HCT116 (cell line): Measurements from ENCODE around the gene HMG20A. TPM values are rescaled to one million over a fixed set of nuclear protein-coding genes. Genes with fewer than 3 reads are reported as not detected.

Source experiments
- ATAC-seq: fragments of 200-7000 bp; cut with Tn5 transposase; 2 replicates; pipeline ENCODE4 v1.9.1; 2020; ENCODE audit warnings: mild to moderate bottlenecking, moderate library complexity
- BruUV-seq: library from RNA; stranded (reverse); fragments of 400-500 nt; replicated peaks from 2 replicates; lab custom pipeline; 2021; lab: Mats Ljungman, UMichigan
- CTCF ChIA-PET: fragments of 300-600 bp; sonication (Branson Sonifier 250); formaldehyde crosslinking; loops from one replicate; lab custom pipeline; 2021; ENCODE audit warnings: antibody characterized with exemption; lab: Charles Lee
- POLR2A ChIA-PET: fragments of 300-600, 350-600 bp; sonication (Branson Sonifier 250); formaldehyde crosslinking; loops from one replicate; lab custom pipeline; 2021; ENCODE audit warnings: antibody characterized with exemption; lab: Charles Lee
- RAD21 ChIA-PET, 2 experiments: fragments of 300-600 bp; sonication (Branson Sonifier 250); formaldehyde crosslinking; loops; one replicate each; lab custom pipeline; 2023; ENCODE audit warnings: low total read pairs in 2 of 2; ENCODE audit not compliant: uncharacterized antibody in 2 of 2, unreplicated experiment in 2 of 2, low non-redundant PET in 1 of 2; lab: Charles Lee
- DNase-seq: peaks from one replicate; pipeline ENCODE4 v3.0.0-alpha.2; 2010; ENCODE audit warnings: low read depth, low spot score
- H2AFZ ChIP-seq: fragments of 200-600 bp; shearing (Covaris generic), sonication (generic); 2 replicates; pipeline ENCODE4 v1.6.1; 2017; ENCODE audit warnings: low read depth, mixed run types, mixed read lengths, antibody characterized with exemption, low read length; ENCODE audit not compliant: poor library complexity, severe bottlenecking
- H3K27ac ChIP-seq: 2 replicates; pipeline ENCODE4 v1.5.1; 2012; ENCODE audit warnings: low read depth, low read length
- H3K27me3 ChIP-seq: fragments of 200-600 bp; sonication (generic); 2 replicates; pipeline ENCODE4 v1.6.1; 2016; ENCODE audit warnings: mixed run types, low read length, mixed read lengths; ENCODE audit not compliant: insufficient read depth
- H3K36me3 ChIP-seq, 2 experiments: fragments of 200-500 bp in 1 of 2; fragments of 200-600 bp in 1 of 2; sonication (Bioruptor generic) in 1 of 2; sonication (generic) in 1 of 2; 2 replicates each; pipeline versions ENCODE4 v1.5.1 to v1.6.1; 2014 to 2016; ENCODE audit warnings: low read length in 2 of 2, inconsistent platforms in 1 of 2, mixed read lengths in 1 of 2, mixed run types in 1 of 2; ENCODE audit not compliant: insufficient read depth in 2 of 2, control insufficient read depth in 1 of 2
- H3K4me1 ChIP-seq, 2 experiments: fragments of 200-600 bp in 1 of 2; sonication (generic) in 1 of 2; 2 replicates each; pipeline versions ENCODE4 v1.5.1 to v1.6.1; 2012 to 2017; ENCODE audit warnings: low read length in 2 of 2, inconsistent platforms in 1 of 2, mild to moderate bottlenecking in 1 of 2, mixed read lengths in 1 of 2, mixed run types in 1 of 2, moderate library complexity in 1 of 2; ENCODE audit not compliant: insufficient read depth in 2 of 2, control insufficient read depth in 1 of 2
- H3K4me2 ChIP-seq: fragments of 200-600 bp; sonication (generic); 2 replicates; pipeline ENCODE4 v1.6.1; 2017; ENCODE audit warnings: mixed run types, low read length, mixed read lengths
- H3K4me3 ChIP-seq, 2 experiments: fragments of 200-600 bp in 1 of 2; sonication (generic) in 1 of 2; replicated peaks in 1 of 2; 2 replicates each; pipeline ENCODE4 v1.5.1; 2011 to 2016; ENCODE audit warnings: low read length in 2 of 2, control low read depth in 1 of 2, low read depth in 1 of 2, mild to moderate bottlenecking in 1 of 2, mixed read lengths in 1 of 2, mixed run types in 1 of 2
- H3K79me2 ChIP-seq: fragments of 200-600 bp; sonication (generic); 2 replicates; pipeline ENCODE4 v1.6.1; 2017; ENCODE audit warnings: mild to moderate bottlenecking, mixed run types, low read length, moderate library complexity, mixed read lengths; ENCODE audit not compliant: insufficient read depth
- H3K9ac ChIP-seq: fragments of 200-600 bp; sonication (generic); 2 replicates; pipeline ENCODE4 v1.6.1; 2016; ENCODE audit warnings: low read length, mixed read lengths
- H3K9me2 ChIP-seq: fragments of 200-600 bp; sonication (generic), shearing (Covaris generic); 2 replicates; pipeline ENCODE4 v1.6.1; 2017; ENCODE audit warnings: mixed run types, mild to moderate bottlenecking, moderate library complexity; ENCODE audit not compliant: insufficient read depth
- H3K9me3 ChIP-seq, 2 experiments: fragments of 200-500 bp in 1 of 2; fragments of 200-600 bp in 1 of 2; sonication (Bioruptor generic) in 1 of 2; sonication (generic) in 1 of 2; 2 replicates each; pipeline ENCODE4 v1.6.1; 2014 to 2017; ENCODE audit warnings: low read length in 2 of 2, mixed read lengths in 2 of 2, inconsistent platforms in 1 of 2, low read depth in 1 of 2, mild to moderate bottlenecking in 1 of 2, mixed run types in 1 of 2, moderate library complexity in 1 of 2; ENCODE audit not compliant: control insufficient read depth in 1 of 2, insufficient read depth in 1 of 2
- H4K20me1 ChIP-seq: fragments of 200-600 bp; sonication (generic), shearing (Covaris generic); 2 replicates; pipeline ENCODE4 v1.6.1; 2017; ENCODE audit warnings: mixed run types, mild to moderate bottlenecking, moderate library complexity; ENCODE audit not compliant: insufficient read depth
- ELF1 ChIP-seq: IDR thresholded peaks from 2 replicates; pipeline ENCODE4 v1.6.1; 2012; ENCODE audit warnings: low read depth, borderline replicate concordance
- SIN3A ChIP-seq: IDR thresholded peaks from 2 replicates; pipeline ENCODE4 v1.6.1; 2012; ENCODE audit warnings: low read depth
- ZBTB33 ChIP-seq: IDR thresholded peaks from 2 replicates; pipeline ENCODE4 v1.6.1; 2011; ENCODE audit warnings: mild to moderate bottlenecking, low read length, moderate library complexity; ENCODE audit not compliant: insufficient replicate concordance; ENCODE audit errors: extremely low read depth
- ZFX ChIP-seq: fragments of 450-650 bp; IDR thresholded peaks from 2 replicates; pipeline ENCODE4 v1.6.1; 2017
- intact Hi-C: fragments of 100-400 bp; cut with micrococcal nuclease; formaldehyde crosslinking; loops from 2 replicates; pipeline ENCODE4 v1.10.0; 2022
- total RNA-seq: library from RNA; stranded (reverse); gene quantifications from one replicate; pipeline ENCODE4 v1.2.1, GENCODE V29; 2021; ENCODE audit not compliant: unreplicated experiment

HMG20A gene
- total RNA-seq, 1 experiment from 2014 or later = 37.7 TPM

DNA sequence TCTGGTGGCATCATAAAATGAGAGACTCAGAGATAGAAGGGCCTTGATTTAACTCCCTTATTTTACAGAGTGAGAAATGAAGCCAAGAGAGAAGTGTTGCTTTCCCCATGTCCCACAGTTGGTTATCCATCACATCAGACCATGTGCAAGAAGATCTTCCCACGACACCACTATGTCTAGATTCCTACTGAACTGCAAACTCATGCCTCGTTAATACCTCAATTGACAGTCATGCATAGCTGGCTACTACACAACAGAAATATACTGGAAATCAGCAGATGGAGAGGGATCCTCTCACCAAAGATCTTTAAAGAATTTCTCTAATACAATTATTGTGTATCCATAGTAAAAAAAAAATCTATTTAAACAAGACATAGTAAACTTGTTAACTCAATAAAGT lies 34.1 kb upstream of the HMG20A start:
- no peaks in the 10 kb centered on the region for H3K36me3 ChIP-seq
- no peaks in the 10 kb centered on the region for H3K9me2 ChIP-seq
- H2AFZ ChIP-seq = no peak overlapping the region
- no peaks in the 10 kb centered on the region for H3K9me3 ChIP-seq
- H3K9ac ChIP-seq = no peak overlapping the region
- H3K79me2 ChIP-seq = no peaks in the 10 kb centered on the region; the same call in 1 of the 2 replicates
- no peak for TF ChIP-seq SIN3A
- TF ChIP-seq ZBTB33 = no peak
- DNase-seq (no peak), ATAC-seq (no peak)
- no peak overlapping the region for H3K27ac ChIP-seq
- BruUV-seq = no TSS peak
- no peak overlapping the region for H3K4me3 ChIP-seq
- H3K4me2 ChIP-seq = no peak overlapping the region
- H4K20me1 ChIP-seq = no peaks in the 10 kb centered on the region; the same call in 1 of the 2 replicates
- POLR2A ChIA-PET = no interaction called here
- H3K4me1 ChIP-seq = no peaks in the 10 kb centered on the region
- CTCF ChIA-PET = no interaction called here
- intact Hi-C loops = no loop called here
- H3K27me3 ChIP-seq = no peaks in the 10 kb centered on the region
- RAD21 ChIA-PET = no interaction called here

- Histone ChIP-seq H3K4me2 (no peak overlapping the region), H2AFZ (no peak overlapping the region), H3K9me3 (no peaks in the 10 kb centered on the region), H3K9ac (no peak overlapping the region), H3K4me3 (no peak overlapping the region), H4K20me1 (no peaks in the 10 kb centered on the region; the same call in 1 of the 2 replicates), H3K79me2 (no peaks in the 10 kb centered on the region; the same call in 1 of the 2 replicates)
- BruUV-seq = no TSS peak
- POLR2A ChIA-PET = interaction anchor here (0.9 kb wide), 1 partner anchor 156 kb away, joined by 3 read pairs; no protein-coding TSS in a partner anchor
- RAD21 ChIA-PET = no interaction called here
- no peak for TF ChIP-seq ZFX
- TF ChIP-seq ELF1 = no peak
- TF ChIP-seq, all 23 proteins: peak for 0
- Histone ChIP-seq H3K27me3 (no peaks in the 10 kb centered on the region), H3K9me2 (no peaks in the 10 kb centered on the region), H3K36me3 (no peaks in the 10 kb centered on the region), H3K4me1 (no peaks in the 10 kb centered on the region), H3K27ac (no peak overlapping the region)
- DNase-seq (no peak), ATAC-seq (no peak)
- CTCF ChIA-PET = no interaction called here
- intact Hi-C loops = no loop called here
These were observed 33.2 kb upstream of the HMG20A start for GRCh38 chr15:77387365-77388105.
